ENCODE measurements around the gene NPRL2.

Gene NPRL2

GRCh38 chr3:50327943-50328691 lies 22.5 kb downstream of the NPRL2 start, which contains the start of gene TUSC2:
TUSC2 (minus strand) TSS chr3:50328223; CDS start chr3:50328099, 124 bp downstream.
- peak; percentile 92 to 93 for DNase-seq (ENCODE audit: low read depth in 2 of 2)

DNA sequence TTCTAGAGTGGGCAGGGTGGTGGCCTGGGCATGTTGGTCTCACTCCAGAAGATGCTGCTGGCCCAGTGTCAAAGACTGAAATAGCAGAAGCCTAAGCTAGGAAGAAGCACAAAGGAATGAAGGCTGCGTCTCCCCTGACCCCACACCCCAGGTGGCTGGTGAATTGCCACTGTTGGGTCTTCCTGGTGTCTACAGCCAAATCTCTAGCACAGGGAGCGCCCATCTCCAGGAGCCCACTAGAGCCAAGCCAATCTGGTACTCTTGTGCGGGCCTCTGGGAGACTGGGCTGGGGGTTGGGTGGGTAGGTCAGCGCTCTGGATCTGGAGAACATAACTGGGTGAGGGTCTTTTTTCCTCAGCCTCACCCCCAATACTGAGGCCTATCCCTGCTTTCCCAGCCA lies 23.4 kb downstream of the NPRL2 start:
- no peak for DNase-seq (ENCODE audit: low read depth in 2 of 2)

- no peak for DNase-seq (ENCODE audit: low read depth in 2 of 2)
Measured at GRCh38 chr3:50326182-50326541, 24.4 kb downstream of the NPRL2 start.

GRCh38 chr3:50325497-50326181 lies 24.9 kb downstream of the NPRL2 start:
- DNase-seq (ENCODE audit: low read depth in 2 of 2), result no peak

- no peak for DNase-seq (ENCODE audit: low read depth in 2 of 2)
Measured at GRCh38 chr3:50325113-50325480, 25.5 kb downstream of the NPRL2 start.

GRCh38 chr3:50324351-50325112 lies 26.0 kb downstream of the NPRL2 start:
- peak in 1 of 2 donors; percentile 57 for DNase-seq (ENCODE audit: low read depth in 2 of 2)

- no peak for DNase-seq (ENCODE audit: low read depth in 2 of 2)
Measured at GRCh38 chr3:50323614-50324199, 26.9 kb downstream of the NPRL2 start.

- DNase-seq (ENCODE audit: low read depth in 2 of 2), result no peak
Measured at GRCh38 chr3:50323092-50323600, 27.4 kb downstream of the NPRL2 start.

GRCh38 chr3:50322386-50323091 lies 28.0 kb downstream of the NPRL2 start, which contains the start of gene HYAL2:
HYAL2 (minus strand) TSS chr3:50322745; CDS start chr3:50320489, 2,256 bp downstream.
- no peak for DNase-seq (ENCODE audit: low read depth in 2 of 2)

GRCh38 chr3:50322115-50322385 lies 28.5 kb downstream of the NPRL2 start:
- DNase-seq (ENCODE audit: low read depth in 2 of 2), result no peak

DNA sequence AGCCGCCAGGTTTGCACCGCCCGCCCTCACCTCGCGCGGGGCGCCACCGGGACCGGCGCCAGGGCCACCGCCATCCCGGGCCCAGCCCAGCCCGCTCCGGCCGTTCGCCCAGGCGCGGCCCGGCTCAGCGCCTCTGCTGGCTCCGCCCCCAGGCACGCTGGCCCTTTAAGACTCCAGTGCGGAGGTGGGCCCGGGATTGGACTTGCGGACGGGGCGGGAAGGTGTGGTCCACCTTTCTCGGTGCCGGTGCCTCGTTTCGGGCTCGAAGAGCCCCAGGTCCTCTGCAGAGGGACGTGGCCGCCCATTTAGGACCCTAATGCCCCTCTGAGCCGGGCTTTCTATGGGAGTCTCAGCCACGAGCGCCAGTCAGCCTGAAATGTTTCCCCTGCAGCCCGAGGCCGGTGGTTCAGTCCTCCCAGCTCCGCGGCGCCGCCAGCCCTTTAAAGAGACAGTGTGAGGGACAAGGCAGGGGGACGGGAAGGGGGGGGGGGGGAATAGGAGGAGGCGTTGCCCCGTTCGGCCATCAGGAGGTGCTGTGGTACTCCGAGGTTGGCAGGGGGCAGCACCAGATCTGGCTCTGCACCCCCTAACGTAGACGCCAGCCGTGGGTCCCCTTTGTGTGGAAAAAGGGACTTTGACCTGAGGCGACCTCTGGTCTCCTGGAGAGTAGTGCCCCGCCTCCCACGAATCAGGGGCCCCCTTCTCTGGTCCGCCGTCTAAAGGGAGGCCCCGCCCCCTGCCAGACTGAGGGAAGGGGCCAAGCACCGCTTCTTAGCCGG lies 29.1 kb downstream of the NPRL2 start:
- peak; percentile 71 to 80 for DNase-seq (ENCODE audit: low read depth in 2 of 2)

- no peak for DNase-seq (ENCODE audit: low read depth in 2 of 2)
Measured at GRCh38 chr3:50320853-50321335, 29.7 kb downstream of the NPRL2 start.

DNA sequence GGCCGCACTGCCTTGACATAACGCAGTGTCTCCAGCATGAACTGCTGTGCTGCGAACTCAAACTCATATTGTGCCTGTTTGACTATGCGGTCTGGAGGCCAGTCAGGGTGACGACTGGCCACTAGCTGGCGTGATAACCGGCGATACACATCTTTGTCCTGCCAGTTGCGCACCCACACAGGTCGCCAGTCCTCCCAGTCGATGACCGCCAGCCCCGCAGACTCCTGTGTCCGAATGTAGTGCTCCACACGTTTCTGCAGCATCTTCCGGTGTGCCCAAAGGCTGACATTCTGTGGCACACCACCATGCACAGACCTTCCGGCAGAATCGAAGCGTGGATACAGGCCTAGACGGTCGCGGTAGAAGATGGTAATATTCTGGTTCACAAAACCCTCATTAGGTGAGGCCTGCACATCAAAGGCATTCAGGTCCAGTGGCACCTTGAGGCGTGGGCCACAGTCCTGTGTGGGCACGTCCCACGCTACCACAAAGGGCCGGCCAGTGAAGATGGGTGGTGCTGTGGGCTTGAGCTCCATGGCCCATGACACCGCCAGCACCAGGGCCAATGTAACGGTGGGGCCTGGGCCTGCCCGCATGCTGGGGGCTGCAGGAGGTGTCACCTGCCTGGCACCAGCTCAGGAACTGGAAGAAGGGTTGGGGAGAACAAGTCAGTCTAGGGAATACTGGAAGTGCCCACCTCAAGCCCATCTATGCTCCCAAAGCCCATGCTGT lies 30.5 kb downstream of the NPRL2 start:
- no peak for DNase-seq (ENCODE audit: low read depth in 2 of 2)

DNA sequence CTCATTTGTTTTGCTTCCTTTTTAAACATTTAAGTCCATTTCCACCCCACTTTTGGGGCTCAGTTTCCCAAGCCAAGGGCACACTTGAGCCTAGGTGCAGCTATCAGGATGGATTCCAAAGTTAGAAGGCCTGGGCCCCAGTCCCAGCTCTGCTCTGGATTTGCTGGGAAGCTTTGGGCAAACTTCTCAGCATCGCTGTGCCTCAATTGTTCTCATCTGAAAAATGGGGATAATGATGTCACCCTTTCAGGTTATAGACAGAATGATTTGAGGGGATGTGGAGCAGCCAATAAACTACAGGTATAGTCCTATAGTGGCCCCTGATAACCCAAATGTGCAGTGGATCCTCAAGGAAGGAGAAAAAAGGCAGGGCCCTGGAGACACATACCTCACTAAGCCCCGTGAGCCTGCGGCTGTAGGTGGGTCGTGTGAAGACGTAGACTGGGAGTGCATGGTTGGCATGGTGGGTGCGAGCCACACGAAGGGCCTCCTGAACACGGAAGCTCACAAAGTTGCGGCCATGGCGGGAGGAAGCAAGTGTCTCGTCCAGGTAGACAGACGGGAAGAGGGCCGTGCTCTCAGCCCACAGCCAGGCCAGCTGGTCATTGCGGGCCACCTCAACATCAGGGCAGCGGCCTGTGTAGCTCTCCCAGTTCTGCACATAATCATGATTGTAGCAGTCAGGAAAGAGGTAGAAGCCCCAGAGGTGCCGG lies 31.2 kb downstream of the NPRL2 start:
- no peak for DNase-seq (ENCODE audit: low read depth in 2 of 2)

- no peak for DNase-seq (ENCODE audit: low read depth in 2 of 2)
Measured at GRCh38 chr3:50318615-50319014, 32.0 kb downstream of the NPRL2 start.

GRCh38 chr3:50318163-50318562 lies 32.4 kb downstream of the NPRL2 start:
- no peak for DNase-seq (ENCODE audit: low read depth in 2 of 2)

- DNase-seq (ENCODE audit: low read depth in 2 of 2), result no peak
Measured at GRCh38 chr3:50317300-50317699, 33.3 kb downstream of the NPRL2 start.

GRCh38 chr3:50316657-50317242 lies 33.8 kb downstream of the NPRL2 start:
- no peak for DNase-seq (ENCODE audit: low read depth in 2 of 2)

- no peak for DNase-seq (ENCODE audit: low read depth in 2 of 2)
Measured at GRCh38 chr3:50314816-50315215, 35.8 kb downstream of the NPRL2 start.

Measured in stimulated activated CD4-positive, alpha-beta T cell treated with anti-CD3 and anti-CD28 coated beads, Interleukin-15, amount 100 ng/mL, for 48 hours (primary cell).